H9 (cell line): Measurements from ENCODE around the gene CYP2B6. TPM values are rescaled to one million over a fixed set of nuclear protein-coding genes. Genes with fewer than 3 reads are reported as not detected.
"Not testable (repeated sequence)": the region's sequence is repeated elsewhere in the genome, so short reads cannot be mapped to it uniquely, and the experiment has no call there.

ENCODE experiments used
- DNase-seq: peaks from one replicate; pipeline ENCODE4 v3.0.0-alpha.2; 2017
- H2AFZ ChIP-seq: one replicate; pipeline ENCODE4 v1.6.1; 2013; ENCODE audit warnings: mild to moderate bottlenecking, low read length, control low read depth, moderate library complexity
- H2AK5ac ChIP-seq: 2 replicates; pipeline ENCODE4 v1.6.1; 2013; ENCODE audit warnings: low read length, control low read depth, mixed read lengths; ENCODE audit not compliant: insufficient read length
- H2BK120ac ChIP-seq: one replicate; pipeline ENCODE4 v1.6.1; 2013; ENCODE audit warnings: low read depth, mild to moderate bottlenecking, low read length, control low read depth, inconsistent platforms; ENCODE audit not compliant: poor library complexity, severe bottlenecking
- H2BK12ac ChIP-seq: 2 replicates; pipeline ENCODE4 v1.6.1; 2013; ENCODE audit warnings: low read length, control low read depth, mixed read lengths, low read depth; ENCODE audit not compliant: insufficient read length
- H2BK15ac ChIP-seq: 2 replicates; pipeline ENCODE4 v1.6.1; 2013; ENCODE audit warnings: low read depth, low read length, control low read depth
- H2BK20ac ChIP-seq: one replicate; pipeline ENCODE4 v1.6.1; 2013; ENCODE audit warnings: low read depth, mild to moderate bottlenecking, low read length, control low read depth, inconsistent platforms; ENCODE audit not compliant: poor library complexity, severe bottlenecking
- H2BK5ac ChIP-seq: 2 replicates; pipeline ENCODE4 v1.6.1; 2013; ENCODE audit warnings: low read length, control low read depth, mixed read lengths; ENCODE audit not compliant: insufficient read length
- H3K14ac ChIP-seq: 2 replicates; pipeline ENCODE4 v1.6.1; 2013; ENCODE audit warnings: low read length, control low read depth; ENCODE audit not compliant: insufficient read depth
- H3K18ac ChIP-seq: 2 replicates; pipeline ENCODE4 v1.6.1; 2013; ENCODE audit warnings: low read depth, mild to moderate bottlenecking, mixed read lengths, low read length, control low read depth; ENCODE audit not compliant: insufficient read length
- H3K23ac ChIP-seq: 2 replicates; pipeline ENCODE4 v1.6.1; 2013; ENCODE audit warnings: low read length, control low read depth, mixed read lengths, low read depth; ENCODE audit not compliant: insufficient read length
- H3K23me2 ChIP-seq: 2 replicates; pipeline ENCODE4 v1.6.1; 2013; ENCODE audit warnings: low read depth, mild to moderate bottlenecking, mixed read lengths, low read length, control low read depth; ENCODE audit not compliant: insufficient read length, poor library complexity, severe bottlenecking
- H3K27ac ChIP-seq: 2 replicates; pipeline ENCODE4 v1.5.1; 2013; ENCODE audit warnings: low read length, control low read depth, mixed read lengths, low read depth; ENCODE audit not compliant: insufficient read length
- H3K27me3 ChIP-seq: 2 replicates; pipeline ENCODE4 v1.6.1; 2013; ENCODE audit warnings: low read length, control low read depth, inconsistent platforms; ENCODE audit not compliant: insufficient read depth
- H3K4ac ChIP-seq: 2 replicates; pipeline ENCODE4 v1.6.1; 2013; ENCODE audit warnings: low read depth, mild to moderate bottlenecking, control low read depth, inconsistent platforms, low read length, moderate library complexity
- H3K4me1 ChIP-seq: 2 replicates; pipeline ENCODE4 v1.6.1; 2013; ENCODE audit warnings: low read length, control low read depth, inconsistent platforms; ENCODE audit not compliant: insufficient read depth
- H3K4me2 ChIP-seq: 2 replicates; pipeline ENCODE4 v1.6.1; 2013; ENCODE audit warnings: low read length, control low read depth, mixed read lengths; ENCODE audit not compliant: insufficient read length, insufficient read depth
- H3K56ac ChIP-seq: 2 replicates; pipeline ENCODE4 v1.6.1; 2013; ENCODE audit warnings: low read depth, mild to moderate bottlenecking, mixed read lengths, low read length, control low read depth; ENCODE audit not compliant: insufficient read length
- H3K79me1 ChIP-seq: 2 replicates; pipeline ENCODE4 v1.6.1; 2013; ENCODE audit warnings: low read depth, mild to moderate bottlenecking, moderate library complexity, low read length, control low read depth, inconsistent platforms; ENCODE audit not compliant: insufficient read depth, poor library complexity, severe bottlenecking
- H3K79me2 ChIP-seq: 2 replicates; pipeline ENCODE4 v1.6.1; 2013; ENCODE audit warnings: low read length, control low read depth, inconsistent platforms; ENCODE audit not compliant: insufficient read depth
- H3K9ac ChIP-seq: 2 replicates; pipeline ENCODE4 v1.6.1; 2013; ENCODE audit warnings: low read length, control low read depth, mixed read lengths; ENCODE audit not compliant: insufficient read length; ENCODE audit errors: extremely low read depth
- H3K9me3 ChIP-seq: one replicate; pipeline ENCODE4 v1.6.1; 2013; ENCODE audit warnings: low read depth, low read length, inconsistent platforms; ENCODE audit not compliant: control insufficient read depth
- H3T11ph ChIP-seq: one replicate; pipeline ENCODE4 v1.6.1; 2013; ENCODE audit warnings: mild to moderate bottlenecking, low read length, control low read depth, inconsistent platforms
- H4K20me1 ChIP-seq: one replicate; pipeline ENCODE4 v1.6.1; 2013; ENCODE audit not compliant: control insufficient read depth, insufficient read length, insufficient read depth
- H4K5ac ChIP-seq: 2 replicates; pipeline ENCODE4 v1.6.1; 2013; ENCODE audit warnings: low read depth, mild to moderate bottlenecking, mixed read lengths, low read length, control low read depth; ENCODE audit not compliant: insufficient read length
- H4K8ac ChIP-seq: replicated peaks from 2 replicates; pipeline ENCODE4 v1.6.1; 2013; ENCODE audit warnings: low read length, control low read depth, mixed read lengths, low read depth; ENCODE audit not compliant: insufficient read length
- H4K91ac ChIP-seq: 2 replicates; pipeline ENCODE4 v1.6.1; 2013; ENCODE audit warnings: low read depth, mild to moderate bottlenecking, moderate library complexity, mixed read lengths, low read length, control low read depth; ENCODE audit not compliant: insufficient read length
- H3K27ac Mint-ChIP-seq, 3 experiments: 2 replicates in 2 of 3; 3 replicates in 1 of 3; pipeline ENCODE4 v1.8.0; 2020 to 2021; ENCODE audit warnings: mixed read lengths in 3 of 3, mild to moderate bottlenecking in 1 of 3, moderate library complexity in 1 of 3
- H3K27me3 Mint-ChIP-seq: 2 replicates; pipeline ENCODE4 v1.8.0; 2021; ENCODE audit warnings: low read depth, mild to moderate bottlenecking, moderate library complexity, mixed read lengths
- H3K36me3 Mint-ChIP-seq, 3 experiments: 2 replicates in 2 of 3; 3 replicates in 1 of 3; pipeline ENCODE4 v1.8.0; 2020 to 2021; ENCODE audit warnings: low read depth in 3 of 3, mixed read lengths in 3 of 3; ENCODE audit not compliant: insufficient read depth in 1 of 3
- H3K4me1 Mint-ChIP-seq, 2 experiments: 2 replicates each; pipeline ENCODE4 v1.8.0; 2020; ENCODE audit warnings: mixed read lengths in 2 of 2
- H3K4me3 Mint-ChIP-seq, 2 experiments: 2 replicates in 1 of 2; 3 replicates in 1 of 2; pipeline ENCODE4 v1.8.0; 2020 to 2021; ENCODE audit warnings: mild to moderate bottlenecking in 2 of 2, mixed read lengths in 2 of 2, moderate library complexity in 1 of 2
- H3K9me3 Mint-ChIP-seq, 2 experiments: 2 replicates in 1 of 2; 3 replicates in 1 of 2; pipeline ENCODE4 v1.8.0; 2020; ENCODE audit warnings: mild to moderate bottlenecking in 2 of 2, mixed read lengths in 2 of 2, moderate library complexity in 1 of 2
- WGBS: extraction: QIAGEN DNeasy Blood & Tissue Kit; methylation state at CpG from one replicate; pipeline ENCODE4 v1.1.7; 2013; ENCODE audit warnings: missing lambda C conversion rate, low lambda C conversion rate, mixed read lengths; ENCODE audit not compliant: insufficient read length; ENCODE audit errors: extremely low coverage; 5-methylcytosine and 5-hydroxymethylcytosine counted together
- total RNA-seq: library from RNA; stranded (reverse); gene quantifications from 2 replicates; pipeline ENCODE4 v1.2.1, GENCODE V29; 2021

Gene CYP2B6
- total RNA-seq, 1 experiment from 2014 or later: 3.0 TPM

- WGBS: no CpG with 5 or more reads among the region's 35 CpGs
- not testable (repeated sequence) for H3K4me1 ChIP-seq, H4K91ac ChIP-seq, H3K27me3 Mint-ChIP-seq, H2AK5ac ChIP-seq, H3K27ac ChIP-seq, H2BK120ac ChIP-seq, H3K4me2 ChIP-seq, H3K27me3 ChIP-seq, H4K8ac ChIP-seq, H3K18ac ChIP-seq, H3K4me3 Mint-ChIP-seq, H3K27ac Mint-ChIP-seq, H4K20me1 ChIP-seq, H3K14ac ChIP-seq, H2BK20ac ChIP-seq, H3T11ph ChIP-seq, H2BK5ac ChIP-seq, H3K79me2 ChIP-seq, H3K23me2 ChIP-seq, H3K9me3 ChIP-seq, H2BK12ac ChIP-seq, H3K9ac ChIP-seq, H3K56ac ChIP-seq, H2AFZ ChIP-seq, H3K23ac ChIP-seq, DNase-seq, H4K5ac ChIP-seq, H2BK15ac ChIP-seq, H3K4ac ChIP-seq, H3K79me1 ChIP-seq, H3K4me1 Mint-ChIP-seq
- Mint-ChIP-seq H3K36me3 (peaks cover 7 to 16% (median 10%) of the 10 kb centered on the region in 3 experiments), H3K9me3 (peaks cover 23 to 26% of the 10 kb centered on the region in 2 experiments)
These were observed 25.7 kb upstream of the CYP2B6 start for GRCh38 chr19:40965351-40965750.

- H3K4me3 Mint-ChIP-seq, H3K4me1 ChIP-seq, H3K4me2 ChIP-seq: not testable (repeated sequence)
These were observed 24.5 kb upstream of the CYP2B6 start for GRCh38 chr19:40966591-40966990.

More at GRCh38 chr19:40966591-40966990, 24.5 kb upstream of the CYP2B6 start:
- not testable (repeated sequence) for H2BK15ac ChIP-seq, H4K20me1 ChIP-seq, H2BK5ac ChIP-seq, H3K79me1 ChIP-seq, DNase-seq, H3K4me1 Mint-ChIP-seq, H3K23me2 ChIP-seq, H3K27ac ChIP-seq, H2AK5ac ChIP-seq, H4K8ac ChIP-seq, H2AFZ ChIP-seq, H3K9me3 ChIP-seq, H3K27me3 ChIP-seq, H3K9ac ChIP-seq, H2BK12ac ChIP-seq, H3K27ac Mint-ChIP-seq, H2BK20ac ChIP-seq, H3K18ac ChIP-seq, H3K23ac ChIP-seq, H3K4ac ChIP-seq, H4K91ac ChIP-seq, H3K14ac ChIP-seq, H3K56ac ChIP-seq, H3K79me2 ChIP-seq, H4K5ac ChIP-seq, H3T11ph ChIP-seq, H2BK120ac ChIP-seq
- Mint-ChIP-seq H3K9me3 (peaks cover 29 to 31% of the 10 kb centered on the region in 2 experiments), H3K27me3 (peaks cover 11% of the 10 kb centered on the region), H3K36me3 (peaks cover 12 to 20% (median 14%) of the 10 kb centered on the region in 3 experiments)
- WGBS: no CpG with 5 or more reads among the region's 25 CpGs
